ENCODE results near the gene TPRG1L.

Gene TPRG1L

GRCh38 chr1:3639397-3639911, 14.6 kb downstream of the TPRG1L start:
- Histone ChIP-seq H3K4ac (ENCODE audit: low read depth, low read length) (no peak overlapping the region), H3K9me3 (ENCODE audit: insufficient read depth, low read depth, low read length) (peaks cover 1% of the 10 kb centered on the region), H3K36me3 (ENCODE audit: control insufficient read depth in 1 of 2, insufficient read depth in 2 of 2, low read length in 2 of 2) (peaks cover 33 to 52% of the 10 kb centered on the region in 2 experiments), H3K4me1 (ENCODE audit: control insufficient read depth in 1 of 2, insufficient read depth in 2 of 2, low read length in 2 of 2) (no peaks in the 10 kb centered on the region), H2AFZ (ENCODE audit: insufficient read depth, low read length, poor library complexity) (no peak overlapping the region), H4K8ac (ENCODE audit: low read depth, low read length) (no peak overlapping the region), H3K79me1 (ENCODE audit: low read length) (no peaks in the 10 kb centered on the region), H3K27me3 (ENCODE audit: insufficient read depth, low read length) (no peaks in the 10 kb centered on the region), H3K79me2 (ENCODE audit: control insufficient read depth, insufficient read depth, low read length, poor library complexity) (no peaks in the 10 kb centered on the region), H3K4me3 (ENCODE audit: low read depth, low read length) (no peak overlapping the region), H2BK5ac (ENCODE audit: low read depth, low read length, poor library complexity) (no peak overlapping the region), H3K18ac (ENCODE audit: low read length) (no peak overlapping the region), H3K27ac (ENCODE audit: low read depth, low read length) (no peak overlapping the region), H4K91ac (ENCODE audit: low read depth, low read length) (no peak overlapping the region), H3K9ac (ENCODE audit: low read length) (peak overlapping the region; percentile 56), H2BK12ac (ENCODE audit: low read length) (no peak overlapping the region), H3K14ac (ENCODE audit: low read length) (no peak overlapping the region), H2AK5ac (ENCODE audit: low read length) (no peak overlapping the region), H2BK120ac (ENCODE audit: insufficient read depth, low read length, poor library complexity) (no peak overlapping the region), H4K12ac (ENCODE audit: low read depth, low read length) (no peak overlapping the region), H3K4me2 (ENCODE audit: low read length) (no peak overlapping the region), H3K23ac (ENCODE audit: low read length) (no peak overlapping the region)
- no peak for DNase-seq
- WGBS (ENCODE audit: extremely low coverage, insufficient coverage, insufficient read length), result no CpG with 5 or more reads among the region's 23 CpGs

GRCh38 chr1:3640121-3640837, 15.5 kb downstream of the TPRG1L start:
- no peak overlapping the region for H3K23ac ChIP-seq (ENCODE audit: low read length)
- no peak overlapping the region for H4K12ac ChIP-seq (ENCODE audit: low read depth, low read length)
- no peak overlapping the region for H3K18ac ChIP-seq (ENCODE audit: low read length)
- H3K4me2 ChIP-seq (ENCODE audit: low read length), result no peak overlapping the region
- no peak overlapping the region for H2AK5ac ChIP-seq (ENCODE audit: low read length)
- no peak overlapping the region for H2AFZ ChIP-seq (ENCODE audit: insufficient read depth, low read length, poor library complexity)
- H3K9me3 ChIP-seq (ENCODE audit: insufficient read depth, low read depth, low read length), result peaks cover 1% of the 10 kb centered on the region
- H3K4me3 ChIP-seq (ENCODE audit: low read depth, low read length), result no peak overlapping the region
- no CpG with 5 or more reads among the region's 36 CpGs for WGBS (ENCODE audit: extremely low coverage, insufficient coverage, insufficient read length)
- peaks cover 30 to 47% of the 10 kb centered on the region in 2 experiments for H3K36me3 ChIP-seq (ENCODE audit: control insufficient read depth in 1 of 2, insufficient read depth in 2 of 2, low read length in 2 of 2)
- no peak overlapping the region for H2BK12ac ChIP-seq (ENCODE audit: low read length)
- no peaks in the 10 kb centered on the region for H3K79me2 ChIP-seq (ENCODE audit: control insufficient read depth, insufficient read depth, low read length, poor library complexity)
- no peak overlapping the region for H3K9ac ChIP-seq (ENCODE audit: low read length)
- H4K91ac ChIP-seq (ENCODE audit: low read depth, low read length), result no peak overlapping the region
- no peak overlapping the region for H2BK120ac ChIP-seq (ENCODE audit: insufficient read depth, low read length, poor library complexity)
- DNase-seq, result peak; percentile 24 to 35
- no peaks in the 10 kb centered on the region for H3K4me1 ChIP-seq (ENCODE audit: control insufficient read depth in 1 of 2, insufficient read depth in 2 of 2, low read length in 2 of 2)
- no peaks in the 10 kb centered on the region for H3K79me1 ChIP-seq (ENCODE audit: low read length)
- H3K4ac ChIP-seq (ENCODE audit: low read depth, low read length), result no peak overlapping the region
- no peak overlapping the region for H4K8ac ChIP-seq (ENCODE audit: low read depth, low read length)
- H2BK5ac ChIP-seq (ENCODE audit: low read depth, low read length, poor library complexity), result no peak overlapping the region
- H3K27me3 ChIP-seq (ENCODE audit: insufficient read depth, low read length), result no peaks in the 10 kb centered on the region
- no peak overlapping the region for H3K27ac ChIP-seq (ENCODE audit: low read depth, low read length)
- H3K14ac ChIP-seq (ENCODE audit: low read length), result no peak overlapping the region

- Histone ChIP-seq H3K23ac (ENCODE audit: low read length) (no peak overlapping the region), H3K27ac (ENCODE audit: low read depth, low read length) (no peak overlapping the region), H2BK120ac (ENCODE audit: insufficient read depth, low read length, poor library complexity) (no peak overlapping the region), H4K12ac (ENCODE audit: low read depth, low read length) (no peak overlapping the region), H3K4me2 (ENCODE audit: low read length) (no peak overlapping the region), H2AFZ (ENCODE audit: insufficient read depth, low read length, poor library complexity) (no peak overlapping the region), H3K79me1 (ENCODE audit: low read length) (no peaks in the 10 kb centered on the region), H3K4me1 (ENCODE audit: control insufficient read depth in 1 of 2, insufficient read depth in 2 of 2, low read length in 2 of 2) (no peaks in the 10 kb centered on the region), H4K8ac (ENCODE audit: low read depth, low read length) (no peak overlapping the region), H3K18ac (ENCODE audit: low read length) (no peak overlapping the region), H3K9me3 (ENCODE audit: insufficient read depth, low read depth, low read length) (peaks cover 1% of the 10 kb centered on the region), H3K36me3 (ENCODE audit: control insufficient read depth in 1 of 2, insufficient read depth in 2 of 2, low read length in 2 of 2) (peaks cover 32 to 43% of the 10 kb centered on the region in 2 experiments), H3K9ac (ENCODE audit: low read length) (no peak overlapping the region), H2BK5ac (ENCODE audit: low read depth, low read length, poor library complexity) (no peak overlapping the region), H3K14ac (ENCODE audit: low read length) (no peak overlapping the region), H3K27me3 (ENCODE audit: insufficient read depth, low read length) (no peaks in the 10 kb centered on the region), H4K91ac (ENCODE audit: low read depth, low read length) (no peak overlapping the region), H3K4ac (ENCODE audit: low read depth, low read length) (no peak overlapping the region), H3K79me2 (ENCODE audit: control insufficient read depth, insufficient read depth, low read length, poor library complexity) (no peaks in the 10 kb centered on the region), H3K4me3 (ENCODE audit: low read depth, low read length) (no peak overlapping the region), H2AK5ac (ENCODE audit: low read length) (no peak overlapping the region), H2BK12ac (ENCODE audit: low read length) (no peak overlapping the region)
- DNase-seq, result no peak
- no CpG with 5 or more reads among the region's 26 CpGs for WGBS (ENCODE audit: extremely low coverage, insufficient coverage, insufficient read length)
These were observed 16.4 kb downstream of the TPRG1L start for GRCh38 chr1:3641046-3641760.

GRCh38 chr1:3641816-3642215, 17.0 kb downstream of the TPRG1L start:
- Histone ChIP-seq H3K9ac (ENCODE audit: low read length) (no peak overlapping the region), H3K27me3 (ENCODE audit: insufficient read depth, low read length) (no peaks in the 10 kb centered on the region), H3K36me3 (ENCODE audit: control insufficient read depth in 1 of 2, insufficient read depth in 2 of 2, low read length in 2 of 2) (peaks cover 30 to 42% of the 10 kb centered on the region in 2 experiments), H4K91ac (ENCODE audit: low read depth, low read length) (no peak overlapping the region), H2BK5ac (ENCODE audit: low read depth, low read length, poor library complexity) (no peak overlapping the region), H3K27ac (ENCODE audit: low read depth, low read length) (no peak overlapping the region), H3K9me3 (ENCODE audit: insufficient read depth, low read depth, low read length) (no peaks in the 10 kb centered on the region), H3K23ac (ENCODE audit: low read length) (no peak overlapping the region), H3K79me1 (ENCODE audit: low read length) (no peaks in the 10 kb centered on the region), H2BK120ac (ENCODE audit: insufficient read depth, low read length, poor library complexity) (no peak overlapping the region), H2BK12ac (ENCODE audit: low read length) (no peak overlapping the region), H3K4ac (ENCODE audit: low read depth, low read length) (no peak overlapping the region), H3K4me1 (ENCODE audit: control insufficient read depth in 1 of 2, insufficient read depth in 2 of 2, low read length in 2 of 2) (no peaks in the 10 kb centered on the region), H3K18ac (ENCODE audit: low read length) (no peak overlapping the region), H4K8ac (ENCODE audit: low read depth, low read length) (no peak overlapping the region), H2AFZ (ENCODE audit: insufficient read depth, low read length, poor library complexity) (no peak overlapping the region), H3K79me2 (ENCODE audit: control insufficient read depth, insufficient read depth, low read length, poor library complexity) (no peaks in the 10 kb centered on the region), H3K4me2 (ENCODE audit: low read length) (no peak overlapping the region), H2AK5ac (ENCODE audit: low read length) (no peak overlapping the region), H3K14ac (ENCODE audit: low read length) (no peak overlapping the region), H3K4me3 (ENCODE audit: low read depth, low read length) (no peak overlapping the region), H4K12ac (ENCODE audit: low read depth, low read length) (no peak overlapping the region)
- no CpG with 5 or more reads among the region's 11 CpGs for WGBS (ENCODE audit: extremely low coverage, insufficient coverage, insufficient read length)
- DNase-seq, result no peak
